ENCODE results near the gene TROAP. TPM values are rescaled to one million over a fixed set of nuclear protein-coding genes. Genes with fewer than 3 reads are reported as not detected.

Gene TROAP
- total and polyA plus RNA-seq, 9 of the 15 experiments (the other 6 are each of a cell fraction or from before 2014, with no cell fraction given): 46.4 to 171 (median 59.8) TPM

GRCh38 chr12:49323524-49324097, 556 bp downstream of the TROAP start (continued):
- TF ChIP-seq TRIM25 (IDR thresholded peaks at IDR 0.05; ENCODE audit: borderline replicate concordance): 0 out of 2 replicates have a peak, but pooled peaks have one; percentile 12
- TF ChIP-seq BRCA1 (IDR thresholded peaks at IDR 0.05): no peak
- TF ChIP-seq BRCA1 (CRISPR knock-in tag; IDR thresholded peaks at IDR 0.05): no peak
- no peak for TF ChIP-seq U2AF2 (optimal IDR thresholded peaks at IDR 0.05; ENCODE audit: low read depth, low read length)
- TF ChIP-seq SAFB2 (IDR thresholded peaks at IDR 0.05; ENCODE audit: borderline replicate concordance, low read depth, low read length, severe bottlenecking): no peak
- peak; percentile 60 for TF ChIP-seq SAP30 (IDR thresholded peaks at IDR 0.05; ENCODE audit: borderline replicate concordance, insufficient read depth, low read depth, low read length, poor library complexity, severe bottlenecking)
- peak; percentile 4; the same call in 1 of the 2 replicates for TF ChIP-seq HDAC2 (IDR thresholded peaks at IDR 0.05)
- no peak for TF ChIP-seq ETV5 (CRISPR knock-in tag; IDR thresholded peaks at IDR 0.05; ENCODE audit: low read depth)
- no peak for TF ChIP-seq ELF4 (CRISPR knock-in tag; IDR thresholded peaks at IDR 0.05)
- TF ChIP-seq ARID4B (CRISPR knock-in tag; IDR thresholded peaks at IDR 0.05): peak; percentile 13; the same call in 1 of the 2 replicates
- TF ChIP-seq TAF1 (IDR thresholded peaks at IDR 0.05; ENCODE audit: control insufficient read depth, extremely low read depth, insufficient read depth, low read length, severe bottlenecking): no peak
- 0 out of 2 replicates have a peak, but pooled peaks have one; percentile 48 for TF ChIP-seq FOXP1 (CRISPR knock-in tag; IDR thresholded peaks at IDR 0.05)
- 0 out of 2 replicates have a peak, but pooled peaks have one; percentile 14 for TF ChIP-seq NFIC (IDR thresholded peaks at IDR 0.05)

Data from K562 (cell line).